ENCODE results near the gene MYCBPAP.

MYCBPAP gene

GRCh38 chr17:50519141-50519834, 11.0 kb downstream of the MYCBPAP start:
- no peak for DNase-seq (ENCODE audit: low spot score)

DNA sequence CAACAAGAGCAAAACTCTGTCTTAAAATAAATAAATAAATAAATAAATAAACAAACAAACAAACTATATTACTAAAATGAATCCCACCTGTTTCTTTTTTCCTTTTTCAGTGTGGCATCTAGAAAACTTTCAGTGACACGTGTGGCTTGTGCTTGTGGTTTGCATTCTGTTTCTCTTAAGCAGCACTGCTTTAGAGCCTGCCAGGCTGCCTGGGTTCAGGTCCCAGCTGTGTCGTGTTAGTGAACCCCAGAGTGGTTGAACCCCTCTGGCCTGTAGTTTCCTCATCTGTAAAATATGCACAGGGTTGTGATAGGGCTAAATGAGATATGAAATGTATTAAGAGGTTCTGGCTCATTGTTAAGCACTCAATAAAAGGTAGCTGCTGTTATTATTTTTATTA, 12.2 kb downstream of the MYCBPAP start:
- DNase-seq (ENCODE audit: low spot score): no peak

- no peak for DNase-seq (ENCODE audit: low spot score)
These were observed 13.3 kb downstream of the MYCBPAP start for GRCh38 chr17:50521514-50521913.

GRCh38 chr17:50522766-50523165, 14.5 kb downstream of the MYCBPAP start:
- DNase-seq (ENCODE audit: low spot score): no peak

DNA sequence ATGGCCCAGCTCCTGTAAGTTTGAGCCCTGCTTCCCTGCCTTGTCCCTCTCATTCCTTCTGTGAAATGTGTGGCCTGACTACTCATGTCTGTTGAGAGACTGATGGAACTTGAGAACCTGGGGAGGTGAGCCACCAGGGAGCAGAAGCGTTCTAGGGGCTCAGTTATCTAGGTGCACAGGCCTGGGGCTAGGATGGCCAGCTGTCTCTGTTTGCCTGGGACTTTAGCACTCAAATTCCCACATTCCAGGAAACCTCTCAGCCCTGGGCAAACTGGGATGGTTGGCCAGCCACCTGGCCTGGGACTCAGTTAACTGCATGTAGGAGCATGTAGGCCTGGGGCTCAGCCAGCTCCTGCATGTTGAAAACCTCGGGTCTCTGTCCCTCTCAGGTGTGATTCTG, 15.0 kb downstream of the MYCBPAP start:
- no peak for DNase-seq (ENCODE audit: low spot score)

GRCh38 chr17:50524838-50525237, 16.6 kb downstream of the MYCBPAP start:
- no peak for DNase-seq (ENCODE audit: low spot score)

DNA sequence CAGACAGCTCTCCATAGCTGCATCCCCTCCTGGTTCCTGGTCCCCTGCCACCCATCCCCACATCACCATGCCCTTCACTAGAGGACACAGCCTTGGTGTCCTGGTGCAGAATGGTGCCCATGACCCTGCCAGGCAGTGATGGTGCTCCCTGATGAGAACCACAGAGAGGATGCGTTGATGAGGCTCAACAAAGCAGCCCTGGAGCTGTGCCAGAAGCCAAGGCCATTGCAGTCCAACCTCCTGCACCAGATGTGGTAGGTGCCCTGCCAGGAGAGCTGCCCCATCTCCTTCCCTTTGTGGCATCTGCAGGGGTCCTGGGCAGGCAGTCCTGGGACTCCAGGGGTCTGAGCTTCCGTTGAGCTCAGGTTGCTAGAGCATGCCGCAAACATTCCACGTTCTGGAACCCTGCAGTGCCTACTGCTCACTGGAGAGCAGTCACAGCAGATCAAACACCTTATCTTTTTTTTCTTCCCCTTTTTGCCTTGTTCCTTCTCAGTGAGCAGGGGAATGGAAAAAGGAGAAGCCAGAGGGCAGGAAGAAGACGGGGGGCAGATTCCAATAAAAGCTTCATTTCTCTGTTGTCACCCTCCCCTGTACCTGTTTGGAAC, 19.0 kb downstream of the MYCBPAP start:
- no peak for DNase-seq (ENCODE audit: low spot score)

DNA sequence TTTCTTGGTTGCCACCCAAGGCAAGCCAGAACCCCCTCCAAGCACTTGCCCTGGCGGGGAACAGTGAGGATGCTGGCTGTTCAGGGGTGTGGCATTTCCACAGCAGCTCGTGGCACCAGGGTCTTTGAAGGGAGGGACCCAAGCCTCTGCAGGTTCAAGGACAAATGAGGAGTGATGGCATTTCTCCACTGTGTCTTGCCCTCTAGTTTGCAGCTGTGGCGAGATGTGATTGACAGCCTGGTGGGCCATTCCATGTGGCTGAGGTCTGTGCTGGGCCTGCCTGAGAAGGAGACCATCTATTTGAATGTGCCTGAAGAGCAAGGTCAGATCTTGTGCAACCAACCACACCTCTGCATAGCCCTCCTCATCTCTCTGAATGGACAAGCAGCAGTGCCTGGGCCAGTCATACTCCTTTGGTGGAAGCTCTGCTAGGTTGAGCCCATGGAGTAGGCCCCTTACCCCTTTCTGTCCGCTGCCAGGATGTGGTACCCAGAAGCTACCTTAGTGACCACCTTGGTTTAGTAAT, 19.8 kb downstream of the MYCBPAP start:
- no peak for DNase-seq (ENCODE audit: low spot score)

GRCh38 chr17:50529849-50530248, 21.6 kb downstream of the MYCBPAP start:
- DNase-seq (ENCODE audit: low spot score): no peak

DNA sequence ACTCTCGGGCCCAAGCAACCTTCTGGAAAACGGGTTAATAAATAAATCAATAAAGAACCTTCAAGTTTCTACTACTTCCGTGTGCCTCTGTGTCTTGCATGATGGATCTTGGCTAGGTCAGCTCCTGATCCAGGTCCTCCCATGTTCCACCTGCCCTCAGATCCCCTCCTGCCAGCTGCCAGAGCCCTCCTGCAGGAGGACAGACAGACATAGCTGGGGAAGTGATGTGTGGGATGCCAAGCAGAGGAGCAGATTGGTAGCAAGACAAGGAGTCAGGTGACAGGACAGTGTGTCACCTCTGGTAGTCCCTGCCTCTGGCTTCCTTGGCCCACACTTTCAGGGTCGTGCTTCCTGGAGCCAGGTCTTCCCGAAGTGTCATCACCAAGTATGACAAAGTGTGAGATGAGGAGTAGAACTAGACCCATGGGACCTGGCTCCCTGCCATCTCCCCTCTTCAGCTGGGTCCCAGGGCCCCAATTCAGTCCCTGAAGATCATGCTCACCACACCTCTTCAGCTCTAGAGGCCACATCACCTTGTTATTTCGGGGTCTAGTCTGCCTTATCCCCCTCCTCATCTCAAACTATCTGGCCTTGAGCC, 23.3 kb downstream of the MYCBPAP start:
- DNase-seq (ENCODE audit: low spot score): no peak

DNA sequence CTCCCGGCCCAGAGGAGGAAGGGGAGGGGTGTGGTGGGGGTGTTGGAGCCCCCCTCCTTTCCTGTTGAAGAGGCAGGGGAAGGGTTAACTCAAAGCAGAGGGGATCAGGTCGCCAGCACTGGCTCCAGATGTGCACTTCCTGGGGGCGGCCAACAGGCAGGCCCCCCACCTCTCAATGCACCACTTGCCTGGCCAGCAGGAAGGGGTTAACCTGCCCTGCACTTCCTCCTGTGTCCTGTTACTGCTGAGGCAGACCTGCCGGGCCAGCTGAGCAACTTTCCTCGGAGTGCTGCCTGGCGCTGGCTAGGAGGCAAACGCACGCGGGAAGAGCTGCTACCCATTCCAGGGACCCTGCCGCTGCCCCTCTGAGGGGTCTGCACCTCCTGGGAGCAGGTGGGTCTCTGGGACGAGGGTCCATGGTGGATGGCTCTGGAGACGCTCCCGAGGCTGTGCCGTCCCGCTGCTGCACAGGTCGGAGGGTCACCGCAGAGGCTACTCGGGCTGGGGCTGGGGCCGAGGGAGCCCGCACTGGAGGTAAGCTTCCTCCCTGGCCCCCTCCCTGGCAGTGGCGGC, 24.3 kb downstream of the MYCBPAP start, which contains the start of gene EPN3:
Gene EPN3, plus strand, starts transcription at position 284 of the 573 bp plus-strand sequence. CDS start 3,822 bp downstream, outside the sequence.
- DNase-seq (ENCODE audit: low spot score): no peak

GRCh38 chr17:50533185-50533584, 24.9 kb downstream of the MYCBPAP start:
- no peak for DNase-seq (ENCODE audit: low spot score)

DNA sequence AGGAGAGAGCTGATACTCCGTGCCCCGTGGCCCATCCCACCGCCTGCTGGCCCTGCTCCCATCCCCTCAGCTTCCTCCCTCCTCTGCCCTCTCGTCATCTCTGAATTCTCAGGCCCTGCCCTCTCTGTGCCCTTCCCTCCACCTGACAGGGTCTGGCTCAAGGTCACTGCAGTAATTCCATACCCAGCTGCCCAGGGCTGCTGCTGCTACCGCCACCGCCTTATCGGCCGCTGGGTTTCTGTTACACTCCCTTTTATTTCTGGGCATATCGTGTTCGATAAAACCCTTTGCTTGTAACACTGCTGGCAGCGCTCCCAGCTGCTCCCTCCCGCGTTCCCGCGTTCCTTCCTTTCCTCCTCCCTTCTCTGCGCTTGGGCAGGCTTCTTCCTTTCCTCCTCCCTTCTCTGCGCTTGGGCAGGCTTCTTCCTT, 25.5 kb downstream of the MYCBPAP start:
- DNase-seq (ENCODE audit: low spot score): no peak

DNA sequence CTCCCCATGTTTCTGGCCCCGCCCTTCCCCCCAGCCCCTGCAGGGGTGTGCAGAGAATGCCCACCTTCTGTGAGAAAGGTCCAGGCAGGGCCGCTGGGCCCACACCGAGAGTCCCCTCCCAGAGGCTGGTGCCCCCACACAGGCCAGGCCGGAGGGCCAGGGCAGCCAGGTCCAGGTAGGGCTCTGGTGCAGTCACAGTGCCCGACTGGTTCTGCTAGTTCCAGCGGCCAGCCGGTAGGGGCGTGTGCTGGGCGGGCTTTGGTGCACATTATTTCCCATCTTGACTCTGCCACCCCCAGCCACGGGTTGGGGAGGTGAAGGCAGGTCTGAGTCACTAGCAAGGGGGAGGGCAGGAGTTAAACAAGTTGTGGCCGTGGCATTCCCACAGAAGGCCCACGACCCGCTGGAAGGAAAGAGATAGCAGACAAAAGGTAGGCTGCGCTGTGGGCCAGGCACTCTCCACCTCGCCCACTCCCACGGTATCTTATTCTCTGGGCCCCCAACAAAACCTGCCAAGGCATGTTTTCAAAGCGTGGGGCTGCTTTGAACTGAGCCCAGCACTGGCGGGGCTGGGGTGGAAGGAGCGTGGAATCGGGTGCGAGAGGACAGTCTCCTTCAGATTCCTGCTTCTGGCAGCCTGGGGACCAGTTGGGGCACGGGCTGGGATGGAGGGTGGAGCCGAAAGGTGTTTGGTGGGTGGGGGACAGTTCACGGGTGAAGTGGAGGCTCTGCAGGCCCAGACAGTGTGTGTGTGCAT, 26.2 kb downstream of the MYCBPAP start:
- DNase-seq (ENCODE audit: low spot score): no peak

DNA sequence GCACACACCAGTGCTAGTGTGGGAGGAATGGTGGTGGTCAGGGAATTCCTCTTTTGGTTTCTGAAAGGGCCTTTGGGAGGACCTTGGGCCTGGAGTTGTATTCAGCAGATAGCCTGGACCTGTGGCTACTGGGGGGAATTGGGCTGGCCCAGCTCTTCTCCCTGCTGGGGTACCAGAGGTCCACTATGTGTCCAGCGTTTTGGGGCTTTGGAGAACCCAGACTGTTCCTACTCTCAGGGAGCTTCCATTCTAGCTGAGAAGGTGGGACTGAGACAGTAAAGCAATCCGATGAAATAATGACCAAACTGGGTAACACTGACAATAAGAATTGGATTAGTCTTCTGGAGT, 26.7 kb downstream of the MYCBPAP start:
- DNase-seq (ENCODE audit: low spot score): no peak

GRCh38 chr17:50535407-50535806, 27.2 kb downstream of the MYCBPAP start:
- DNase-seq (ENCODE audit: low spot score): no peak

GRCh38 chr17:50536683-50537646, 28.7 kb downstream of the MYCBPAP start:
- no peak for DNase-seq (ENCODE audit: low spot score)

- no peak for DNase-seq (ENCODE audit: low spot score)
These were observed 29.7 kb downstream of the MYCBPAP start for GRCh38 chr17:50537721-50538548.

DNA sequence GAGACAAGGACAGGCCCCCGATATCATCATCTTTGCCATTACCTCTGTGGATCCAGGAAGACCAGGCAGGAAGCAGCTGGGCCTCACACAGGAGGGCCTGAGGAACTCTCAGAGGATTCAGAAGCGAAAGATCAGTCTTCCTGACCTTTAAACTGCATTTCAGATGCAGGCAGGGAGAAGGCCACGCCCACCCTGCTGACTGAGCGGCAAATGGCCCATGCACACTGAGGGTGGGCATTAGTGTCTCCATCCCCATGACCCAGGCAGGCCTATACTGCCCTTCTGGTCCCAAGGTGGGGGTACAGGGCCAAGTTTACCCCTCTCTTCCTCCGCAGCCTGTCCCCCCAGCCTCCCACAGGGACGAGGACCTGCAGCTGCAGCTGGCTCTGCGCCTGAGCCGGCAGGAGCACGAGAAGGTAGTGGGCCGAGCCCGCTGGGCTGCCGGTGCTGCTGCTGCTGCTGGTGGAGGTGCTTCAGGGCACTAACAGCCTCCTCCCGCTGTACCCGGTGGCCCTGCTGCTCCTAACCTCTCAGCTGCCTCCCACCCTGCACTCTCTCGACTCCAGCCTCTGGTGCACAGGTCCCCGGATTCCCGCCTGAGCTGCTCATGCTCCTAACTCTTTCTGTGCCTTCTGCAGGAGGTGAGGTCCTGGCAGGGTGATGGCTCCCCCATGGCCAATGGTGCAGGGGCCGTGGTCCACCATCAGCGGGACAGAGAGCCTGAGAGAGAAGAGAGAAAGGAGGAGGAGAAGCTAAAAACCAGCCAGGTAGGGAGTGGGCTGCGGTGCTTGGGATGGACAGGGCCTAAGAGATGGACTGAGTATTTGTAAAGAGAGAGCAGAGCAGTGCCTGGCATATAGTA, 30.5 kb downstream of the MYCBPAP start:
- DNase-seq (ENCODE audit: low spot score): no peak
